Germinal center (tissue), 1 donor: Measurements from ENCODE around the gene GAREM1.
"Not testable (repeated sequence)": the region's sequence is repeated elsewhere in the genome, so short reads cannot be mapped to it uniquely, and the experiment has no call there.

Experiments used
- DNase-seq: peaks from one replicate; pipeline ENCODE4 v3.0.0; 2012; ENCODE audit warnings: mixed read lengths, low spot score

GAREM1 gene

DNA sequence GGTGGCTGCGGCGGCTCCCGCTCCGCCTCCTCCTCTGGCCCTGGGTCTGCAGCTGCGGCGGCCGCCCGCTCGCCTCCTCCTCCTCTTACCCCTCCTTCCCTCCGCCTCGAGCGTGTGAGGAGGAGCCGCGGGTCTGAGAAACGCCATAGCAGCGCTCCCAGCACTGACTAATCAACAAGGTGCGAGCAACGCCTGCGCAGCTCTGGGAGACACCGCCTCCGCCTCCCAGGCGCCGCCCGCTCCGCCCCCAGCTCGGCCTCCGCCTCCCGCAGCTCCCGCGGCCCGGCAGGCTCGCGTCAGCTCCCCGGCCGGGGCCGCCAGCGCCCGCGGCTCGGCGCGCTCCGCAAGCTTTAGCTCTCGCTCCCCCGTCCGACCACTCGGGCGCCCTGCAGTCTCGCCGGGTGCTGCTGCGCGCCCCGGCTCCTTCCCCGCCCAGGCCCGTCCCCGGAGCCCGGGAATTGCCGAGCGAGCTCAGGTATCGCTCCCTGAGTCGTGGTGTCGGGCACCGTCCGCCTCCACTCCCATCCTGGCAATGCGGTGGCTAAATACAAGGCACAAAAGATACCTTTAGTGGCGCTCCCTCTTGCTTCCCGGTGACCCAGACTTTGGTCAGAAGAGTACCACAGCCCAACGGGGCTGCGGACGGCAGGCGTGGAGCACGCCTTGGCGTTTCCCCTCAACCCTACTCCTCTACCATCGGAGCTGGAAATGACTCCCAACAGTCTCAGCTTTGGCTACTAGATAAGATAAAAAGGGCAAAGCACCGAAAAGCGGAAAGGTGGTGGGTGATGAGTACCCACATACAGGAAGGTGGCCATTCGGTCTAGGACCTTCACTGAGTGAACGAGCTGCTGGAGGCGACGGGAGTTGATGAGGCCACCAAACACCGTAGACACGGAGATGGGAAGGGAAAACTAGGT lies at the start of gene GAREM1:
TSS of gene GAREM1 (minus strand) at position 169 of the 920 bp plus-strand sequence. CDS start 454 bp downstream, outside the sequence.
- peak; percentile 91 for DNase-seq

DNA sequence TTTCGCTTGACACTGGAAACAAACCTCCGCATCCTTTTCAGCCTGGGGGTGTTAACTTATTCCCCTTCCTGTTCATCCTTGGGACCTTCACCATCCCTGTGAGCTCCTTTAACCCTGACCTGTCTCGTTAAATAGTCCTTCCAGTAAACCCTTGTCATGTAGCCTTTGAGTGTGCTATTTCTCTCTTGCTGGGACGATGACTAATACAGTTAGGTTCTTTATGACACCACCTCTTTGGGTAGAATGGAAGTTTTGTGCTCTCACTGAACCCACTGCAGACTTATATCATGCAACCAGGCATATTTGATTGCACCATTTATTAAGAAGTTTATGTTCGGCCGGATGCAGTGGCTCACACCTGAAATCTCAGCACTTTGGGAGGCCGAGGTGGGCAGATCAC lies 40.5 kb upstream of the GAREM1 start:
- no peak for DNase-seq

- DNase-seq, result no peak
Observed at GRCh38 chr18:32509111-32509510, 38.4 kb upstream of the GAREM1 start.

DNA sequence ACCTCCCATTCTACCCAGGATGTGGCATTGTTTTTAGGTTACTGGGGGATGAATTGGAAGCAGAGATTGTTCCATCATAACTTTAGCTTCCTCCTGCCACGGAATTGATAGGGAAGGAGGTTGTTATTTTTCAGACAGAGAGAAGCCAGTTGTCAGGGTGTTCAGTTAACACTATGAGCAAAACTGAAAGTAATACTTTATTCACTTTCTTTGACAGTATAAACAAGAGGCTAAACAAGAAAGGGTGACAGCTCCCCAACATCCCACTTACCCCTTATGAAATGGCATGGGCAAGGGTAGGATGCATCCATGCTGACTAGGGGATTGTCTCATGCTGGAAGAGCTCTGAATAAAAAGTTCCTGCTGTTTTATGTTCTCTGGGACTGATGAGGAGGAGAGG lies 36.4 kb upstream of the GAREM1 start:
- no peak for DNase-seq

DNA sequence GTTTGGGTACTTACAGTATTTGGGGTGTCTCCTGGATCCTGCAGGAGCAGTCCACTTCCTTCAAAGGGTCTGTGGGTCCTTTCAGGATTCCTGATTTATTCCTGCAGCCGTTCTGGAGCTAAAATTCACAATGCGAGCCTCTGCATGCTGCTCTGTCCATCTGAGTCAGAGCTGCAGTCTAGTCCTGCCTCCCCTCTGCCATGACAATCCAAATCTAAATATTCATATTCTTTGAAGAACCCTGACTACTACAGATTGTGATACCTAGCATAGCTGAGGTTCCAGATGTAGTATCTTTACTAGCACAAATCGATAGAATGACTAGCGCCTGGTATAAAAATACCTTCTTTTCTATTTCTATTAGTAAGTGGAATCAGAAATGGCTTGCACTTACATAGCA lies 31.3 kb upstream of the GAREM1 start:
- DNase-seq, result no peak

- not testable (repeated sequence) for DNase-seq
Observed at GRCh38 chr18:32501242-32501641, 30.6 kb upstream of the GAREM1 start.

- DNase-seq, result no peak
Observed at GRCh38 chr18:32483002-32483401, 12.3 kb upstream of the GAREM1 start.

GRCh38 chr18:32482117-32482516 lies 11.4 kb upstream of the GAREM1 start:
- no peak for DNase-seq

- no peak for DNase-seq
Observed at GRCh38 chr18:32480581-32480980, 9.9 kb upstream of the GAREM1 start.

- no peak for DNase-seq
Observed at GRCh38 chr18:32478807-32479206, 8.1 kb upstream of the GAREM1 start.

DNA sequence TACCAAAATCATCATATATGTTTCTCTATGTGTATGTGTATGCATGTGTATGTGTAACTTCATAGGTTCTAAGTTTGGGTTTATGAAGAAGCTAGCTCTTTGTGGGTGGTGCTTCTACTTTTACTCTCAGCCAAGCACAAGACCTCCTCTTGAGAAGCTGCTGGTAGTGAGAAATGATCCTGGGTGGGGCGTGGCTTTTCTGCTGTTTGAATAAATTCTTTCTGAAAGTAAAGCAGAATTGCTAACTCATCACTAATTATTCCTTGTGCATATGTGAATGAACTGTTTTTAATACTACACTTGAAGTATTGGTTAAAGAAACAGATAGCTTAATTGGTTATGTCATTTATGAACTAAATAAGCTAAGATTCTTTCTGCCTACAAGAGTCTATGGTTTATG lies 7.6 kb upstream of the GAREM1 start:
- DNase-seq, result no peak

GRCh38 chr18:32476106-32476505 lies 5.4 kb upstream of the GAREM1 start:
- DNase-seq, result no peak

GRCh38 chr18:32475069-32475468 lies 4.4 kb upstream of the GAREM1 start:
- DNase-seq, result not testable (repeated sequence)

- no peak for DNase-seq
Observed at GRCh38 chr18:32473325-32473724, 2.6 kb upstream of the GAREM1 start.

DNA sequence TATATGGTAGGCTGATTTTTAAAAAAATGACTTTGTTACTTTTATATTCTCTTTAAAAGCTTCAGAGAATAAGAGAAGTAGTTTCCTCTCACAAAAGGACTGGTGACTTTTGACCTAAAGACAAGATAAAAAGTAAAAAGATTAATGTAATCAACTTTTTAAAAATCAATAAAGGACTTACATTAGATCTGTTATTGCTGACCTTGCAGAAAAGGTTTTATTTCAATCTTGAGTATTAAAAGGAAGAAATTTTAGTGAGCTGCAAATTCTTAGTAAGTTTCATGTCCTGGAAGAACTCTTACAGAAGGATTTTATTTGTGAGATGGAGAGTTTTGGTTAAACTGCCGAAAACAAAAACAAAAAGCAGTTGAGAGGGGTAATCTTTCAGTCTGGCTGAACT lies 2.2 kb upstream of the GAREM1 start:
- DNase-seq, result no peak

- DNase-seq, result no peak
Observed at GRCh38 chr18:32470460-32470713, 295 bp downstream of the GAREM1 start.

DNA sequence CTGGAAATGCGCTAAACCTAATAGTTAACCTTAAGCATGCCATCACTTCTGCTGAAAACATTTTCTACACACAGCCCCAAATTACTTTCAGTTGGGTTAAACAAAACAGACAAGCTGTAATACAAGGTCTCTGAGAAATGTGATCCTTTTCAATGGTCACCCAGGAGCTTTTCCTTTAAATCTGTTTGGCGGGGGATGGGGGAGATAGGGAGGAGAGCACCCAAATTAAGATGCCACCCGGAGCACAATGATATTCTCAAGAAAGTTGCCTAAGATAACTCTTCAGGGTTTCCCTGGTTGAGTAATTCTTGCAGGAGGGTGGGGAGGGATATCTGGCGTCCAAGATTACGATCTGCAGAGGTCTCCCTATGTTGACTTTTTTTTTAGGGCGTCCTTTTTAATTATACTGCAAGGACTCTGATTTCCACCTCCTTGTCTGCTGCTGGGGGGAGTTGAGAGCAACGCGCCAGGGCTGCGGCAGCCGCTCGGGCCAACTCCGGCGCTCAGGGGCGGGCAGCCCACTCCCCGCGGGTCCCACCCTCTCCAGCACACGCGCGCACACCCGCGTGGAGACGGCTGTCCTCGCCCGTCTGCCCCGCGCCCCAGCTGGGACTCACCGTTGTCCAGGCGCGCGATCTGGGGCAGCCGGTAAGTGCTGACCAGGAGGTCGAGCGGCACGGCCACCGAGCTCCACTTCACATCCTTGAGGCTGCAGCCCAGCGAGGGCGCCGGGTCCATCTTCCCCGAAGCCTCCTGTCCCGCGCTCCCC lies 807 bp downstream of the GAREM1 start:
- DNase-seq, result peak; percentile 8

- peak; percentile 13 for DNase-seq
Observed at GRCh38 chr18:32469190-32469651, 1.5 kb downstream of the GAREM1 start.

DNA sequence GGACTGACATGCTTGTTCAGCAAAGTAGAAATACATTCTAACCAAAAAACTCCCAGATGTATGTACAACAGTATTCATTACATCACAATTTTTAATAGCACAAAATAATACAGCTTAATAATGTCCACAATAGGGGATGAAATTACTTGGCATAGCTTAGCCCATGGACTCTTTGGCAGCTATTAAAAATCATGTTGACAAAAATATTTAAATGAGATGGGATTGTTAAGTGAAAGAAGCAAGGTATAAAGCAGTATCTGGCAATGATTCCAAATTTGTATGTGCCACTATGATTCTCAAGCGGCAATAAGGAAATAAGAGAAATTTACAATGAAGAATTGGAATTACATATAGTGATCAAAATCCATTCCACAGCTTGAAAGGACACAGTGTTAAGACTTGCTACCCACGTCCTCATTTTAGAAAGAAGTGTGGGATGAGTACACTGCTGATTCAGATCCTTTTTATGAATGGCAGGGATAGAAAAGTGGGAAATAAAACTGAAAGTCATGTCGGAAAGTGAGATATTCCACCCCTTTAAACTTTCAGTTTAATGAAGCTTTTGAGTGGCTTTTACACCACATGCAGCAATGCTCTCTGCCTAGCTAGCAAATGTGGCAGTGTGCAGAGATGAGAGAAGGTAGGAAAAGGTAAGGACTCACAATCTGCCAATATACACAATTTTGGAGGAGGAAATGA lies 2.4 kb downstream of the GAREM1 start:
- DNase-seq, result no peak

GRCh38 chr18:32461709-32462272 lies 8.9 kb downstream of the GAREM1 start:
- DNase-seq, result no peak

DNA sequence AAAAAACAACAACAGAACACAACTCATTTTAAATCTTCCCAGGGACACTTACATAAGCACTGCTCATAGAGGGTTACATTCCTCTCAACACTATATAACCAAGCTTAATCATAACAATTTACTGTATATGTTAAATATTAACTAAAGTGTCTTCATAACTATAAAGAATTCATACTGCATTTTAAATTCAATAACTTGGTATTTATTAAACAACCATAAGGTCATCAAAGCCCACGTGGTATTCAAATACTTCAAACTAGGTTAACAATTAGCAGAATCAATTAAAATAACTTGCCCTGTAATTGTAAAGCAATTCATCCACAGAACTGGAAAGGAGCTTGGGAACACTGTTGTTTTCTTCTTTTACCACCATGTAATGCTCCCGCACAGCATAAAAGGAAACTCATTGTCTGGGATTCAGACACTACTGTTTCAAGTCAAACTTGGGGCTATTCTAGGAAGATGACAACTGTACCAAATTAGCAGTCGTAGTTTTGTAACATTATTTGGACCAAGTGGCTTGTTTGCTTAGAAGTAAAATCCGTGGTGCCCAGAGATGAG lies 10.4 kb downstream of the GAREM1 start:
- no peak for DNase-seq
